GM21390 (cell line): ENCODE results near the gene RNF217.
"Not testable (repeated sequence)": the region's sequence is repeated elsewhere in the genome, so short reads cannot be mapped to it uniquely, and the experiment has no call there.

Source experiments
- ATAC-seq: cut with Tn5 transposase; IDR thresholded peaks from one replicate; pipeline ENCODE4 v1.9.1; 2021; ENCODE audit not compliant: unreplicated experiment

The RNF217 gene

GRCh38 chr6:124961777-124962638 lies at the start of gene RNF217:
RNF217 (plus strand) TSS chr6:124962437; CDS start chr6:124962545, 108 bp downstream.
- no peak for ATAC-seq

GRCh38 chr6:124913056-124913455 lies 49.2 kb upstream of the RNF217 start:
- ATAC-seq = no peak

- no peak for ATAC-seq
Measured at GRCh38 chr6:124917769-124918168, 44.5 kb upstream of the RNF217 start.

- ATAC-seq = not testable (repeated sequence)
Measured at GRCh38 chr6:124919703-124920102, 42.5 kb upstream of the RNF217 start.

GRCh38 chr6:124924333-124924759 lies 37.9 kb upstream of the RNF217 start:
- no peak for ATAC-seq

- ATAC-seq = no peak
Measured at GRCh38 chr6:124926435-124926834, 35.8 kb upstream of the RNF217 start.

GRCh38 chr6:124927806-124928205 lies 34.4 kb upstream of the RNF217 start:
- no peak for ATAC-seq

GRCh38 chr6:124928851-124929250 lies 33.4 kb upstream of the RNF217 start:
- no peak for ATAC-seq

- no peak for ATAC-seq
Measured at GRCh38 chr6:124937645-124938044, 24.6 kb upstream of the RNF217 start.

- ATAC-seq = no peak
Measured at GRCh38 chr6:124941259-124941658, 21.0 kb upstream of the RNF217 start.

- ATAC-seq = no peak
Measured at GRCh38 chr6:124943658-124944057, 18.6 kb upstream of the RNF217 start.

- no peak for ATAC-seq
Measured at GRCh38 chr6:124947971-124948451, 14.2 kb upstream of the RNF217 start.

- no peak for ATAC-seq
Measured at GRCh38 chr6:124949706-124950105, 12.5 kb upstream of the RNF217 start.

GRCh38 chr6:124953808-124954207 lies 8.4 kb upstream of the RNF217 start:
- no peak for ATAC-seq

- no peak for ATAC-seq
Measured at GRCh38 chr6:124955108-124955856, 7.0 kb upstream of the RNF217 start.

- ATAC-seq = no peak
Measured at GRCh38 chr6:124956018-124956417, 6.2 kb upstream of the RNF217 start.

GRCh38 chr6:124958149-124958548 lies 4.1 kb upstream of the RNF217 start:
- ATAC-seq = no peak

GRCh38 chr6:124958759-124959354 lies 3.4 kb upstream of the RNF217 start:
- ATAC-seq = no peak

GRCh38 chr6:124960757-124961463 lies 1.3 kb upstream of the RNF217 start:
- ATAC-seq = no peak

GRCh38 chr6:124961464-124961776 lies 817 bp upstream of the RNF217 start:
- ATAC-seq = no peak
